SIG-M5 treated with dmso at 0.1 percent for 504 hours (cell line): ENCODE data around the gene RAB11B.
"Not testable (repeated sequence)": the region's sequence is repeated elsewhere in the genome, so short reads cannot be mapped to it uniquely, and the experiment has no call there.

Experiments
- DNase-seq: peaks from one replicate; lab custom pipeline; 2025; ENCODE audit not compliant: unreplicated experiment; lab: John Stamatoyannopoulos, UW

RAB11B gene

DNA sequence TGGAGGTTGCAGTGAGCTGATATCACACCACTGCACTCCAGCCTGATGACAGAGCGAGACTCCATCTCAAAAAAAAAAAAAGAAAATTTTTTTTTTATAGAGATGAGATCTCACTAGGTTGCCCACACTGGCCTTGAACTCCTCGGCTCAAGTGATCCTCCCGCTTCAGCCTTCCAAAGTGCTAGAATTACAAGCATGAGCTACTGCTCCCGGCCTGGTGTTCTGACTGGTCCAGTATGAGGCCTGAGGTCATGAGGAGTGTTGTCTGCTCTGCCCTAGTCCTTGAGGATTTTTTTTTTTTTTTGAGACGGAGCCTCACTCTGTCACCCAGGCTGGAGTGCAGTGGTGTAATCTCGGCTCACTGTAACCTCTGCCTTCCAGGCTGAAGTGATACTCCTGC, 35.2 kb downstream of the RAB11B start:
- DNase-seq: not testable (repeated sequence)

DNA sequence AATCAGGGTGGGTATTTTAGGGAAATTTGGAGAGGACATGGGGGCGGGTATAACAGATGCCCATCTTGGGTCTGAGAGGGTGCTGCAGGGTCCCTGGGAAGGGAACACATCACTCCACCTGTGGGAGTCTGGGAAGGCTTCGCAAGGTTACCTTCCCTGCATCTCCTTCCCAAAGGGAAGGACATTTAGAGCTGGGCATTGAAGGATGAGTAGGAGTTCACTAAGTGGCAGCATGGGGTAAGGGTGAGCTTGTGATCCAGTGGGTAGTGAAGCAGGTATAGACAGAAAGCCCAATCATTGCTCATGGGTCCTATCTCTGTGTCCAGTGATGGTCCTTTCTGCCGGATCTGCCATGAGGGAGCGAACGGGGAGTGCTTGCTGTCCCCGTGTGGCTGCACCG, 36.1 kb downstream of the RAB11B start:
- DNase-seq: no peak

DNA sequence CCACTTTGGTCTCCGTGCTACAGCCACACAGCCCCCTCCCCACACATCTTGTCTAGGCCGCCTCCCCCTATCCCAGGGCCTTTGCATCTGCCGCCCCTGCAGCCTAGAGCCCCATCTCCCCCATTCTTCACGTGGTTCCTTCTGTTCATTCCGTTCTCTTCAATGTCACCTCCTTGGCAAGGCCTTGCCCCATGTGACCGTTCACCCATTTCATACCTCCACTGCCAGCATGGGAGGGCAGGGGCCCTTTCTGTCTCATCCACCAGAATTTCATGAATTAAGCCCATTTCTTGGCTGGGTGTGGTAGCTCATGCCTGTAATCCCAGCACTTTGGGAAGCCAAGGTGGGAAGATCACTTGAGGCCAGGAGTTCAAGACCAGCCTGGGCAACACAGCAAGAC, 38.9 kb downstream of the RAB11B start:
- DNase-seq: no peak

DNA sequence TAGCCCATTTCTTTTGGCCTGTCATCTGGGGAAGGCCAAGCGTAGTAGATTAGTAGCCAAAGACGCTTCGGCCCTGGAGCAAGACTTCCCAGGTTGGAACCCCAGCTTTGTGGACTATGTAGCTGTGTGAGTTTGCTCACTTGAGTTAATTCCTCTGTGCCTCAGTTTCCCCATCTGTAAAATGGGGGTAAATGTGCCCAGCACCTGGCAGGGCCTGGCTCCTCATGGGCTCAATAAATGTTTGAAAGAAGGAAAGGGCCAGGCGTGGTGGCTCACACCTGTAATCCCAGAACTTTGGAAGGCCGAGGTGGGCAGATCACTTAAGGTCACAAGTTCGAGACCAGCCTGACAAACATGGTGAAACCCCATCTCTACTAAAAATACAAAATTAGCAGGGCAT, 39.7 kb downstream of the RAB11B start:
- no peak for DNase-seq

DNA sequence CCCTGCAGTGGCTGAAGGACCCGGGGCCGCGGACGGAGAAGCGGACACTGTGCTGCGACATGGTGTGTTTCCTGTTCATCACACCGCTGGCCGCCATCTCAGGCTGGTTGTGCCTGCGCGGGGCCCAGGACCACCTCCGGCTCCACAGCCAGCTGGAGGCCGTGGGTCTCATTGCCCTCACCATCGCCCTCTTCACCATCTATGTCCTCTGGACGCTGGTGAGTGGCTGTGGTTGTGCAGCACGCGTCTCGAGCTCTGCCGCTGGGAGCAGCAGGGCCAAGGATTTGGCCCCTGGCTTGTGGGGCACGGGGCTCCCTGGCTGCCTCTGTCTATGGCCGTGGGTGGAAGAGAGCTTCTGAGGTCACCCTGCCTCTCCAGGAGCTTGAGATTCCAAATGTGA, 40.5 kb downstream of the RAB11B start:
- DNase-seq: no peak

DNA sequence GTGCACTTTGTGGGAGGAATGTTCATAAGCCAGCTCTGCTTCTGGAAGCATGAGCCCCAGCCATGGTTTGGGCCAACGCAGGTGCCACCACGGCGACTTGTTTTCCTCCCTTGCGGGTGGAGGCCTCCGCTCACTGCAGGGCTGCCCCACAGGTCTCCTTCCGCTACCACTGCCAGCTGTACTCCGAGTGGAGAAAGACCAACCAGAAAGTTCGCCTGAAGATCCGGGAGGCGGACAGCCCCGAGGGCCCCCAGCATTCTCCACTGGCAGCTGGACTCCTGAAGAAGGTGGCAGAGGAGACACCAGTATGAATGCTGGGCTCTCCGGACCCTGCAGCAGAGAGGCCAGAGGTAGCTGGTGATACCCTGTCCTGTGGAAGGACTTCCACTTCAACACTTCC, 48.1 kb downstream of the RAB11B start:
- DNase-seq: no peak

DNA sequence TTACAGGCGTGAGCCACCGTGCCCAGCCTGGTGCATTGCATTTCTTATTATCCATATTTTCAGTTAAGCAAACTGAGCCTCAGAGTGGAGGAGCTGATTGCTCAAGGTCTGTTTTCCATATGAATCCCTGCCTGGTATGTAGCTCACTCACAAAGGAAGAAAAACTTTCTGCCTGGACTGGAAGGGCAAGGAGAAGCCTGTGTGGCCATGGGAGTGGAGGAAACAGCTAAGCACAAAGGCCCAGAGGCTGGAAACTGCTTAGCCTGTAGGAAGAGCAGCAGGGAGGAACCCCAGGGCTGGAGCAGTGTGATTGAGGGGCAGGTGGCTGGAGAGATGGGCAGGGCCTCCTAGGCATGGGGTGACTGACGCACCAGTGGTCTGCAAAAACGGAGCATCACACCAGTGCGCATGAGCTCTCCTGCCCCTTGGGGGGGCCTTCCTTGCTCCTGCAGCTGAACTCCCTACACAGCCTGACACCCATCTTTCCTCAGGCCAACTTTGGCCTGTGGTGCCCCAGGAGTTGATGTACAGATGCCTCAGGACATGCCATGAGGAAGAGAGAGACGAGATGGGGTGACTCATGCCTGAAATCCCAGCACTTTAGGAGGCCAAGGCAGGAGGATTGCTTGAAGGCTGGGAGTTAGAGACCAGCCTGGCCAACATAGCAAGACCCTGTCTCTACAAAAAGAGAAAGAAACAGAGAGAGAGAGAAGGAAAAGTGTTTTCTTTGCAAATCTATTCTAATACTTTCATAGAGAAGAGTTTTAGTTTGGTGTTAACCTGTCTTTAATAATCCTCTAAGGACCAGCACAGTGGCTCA, 51.8 kb downstream of the RAB11B start:
- no peak for DNase-seq

DNA sequence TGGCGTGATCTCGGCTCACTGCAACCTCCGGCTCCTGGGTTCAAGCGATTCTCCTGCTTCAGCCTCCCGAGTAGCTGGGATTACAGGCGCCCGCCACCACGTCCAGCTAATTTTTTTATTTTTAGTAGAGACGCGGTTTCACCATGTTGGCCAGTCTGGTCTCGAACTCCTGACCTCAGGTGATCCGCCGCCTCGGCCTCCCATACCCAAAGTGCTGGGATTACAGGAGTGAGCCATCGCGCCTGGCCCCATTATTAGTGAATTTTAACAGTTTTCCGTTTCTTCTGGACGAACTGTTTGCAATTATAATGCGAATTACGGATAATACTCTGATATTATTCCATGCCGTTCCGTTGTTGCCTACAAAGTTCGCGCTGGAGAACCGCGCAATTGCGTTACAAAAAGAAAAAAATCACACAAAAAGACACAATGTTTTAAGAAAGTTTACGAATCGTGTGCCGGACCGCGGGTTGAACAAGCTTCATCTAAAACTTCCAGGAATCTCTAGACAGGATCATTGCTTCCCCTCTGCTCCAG, 54.0 kb downstream of the RAB11B start:
- DNase-seq: not testable (repeated sequence)

DNA sequence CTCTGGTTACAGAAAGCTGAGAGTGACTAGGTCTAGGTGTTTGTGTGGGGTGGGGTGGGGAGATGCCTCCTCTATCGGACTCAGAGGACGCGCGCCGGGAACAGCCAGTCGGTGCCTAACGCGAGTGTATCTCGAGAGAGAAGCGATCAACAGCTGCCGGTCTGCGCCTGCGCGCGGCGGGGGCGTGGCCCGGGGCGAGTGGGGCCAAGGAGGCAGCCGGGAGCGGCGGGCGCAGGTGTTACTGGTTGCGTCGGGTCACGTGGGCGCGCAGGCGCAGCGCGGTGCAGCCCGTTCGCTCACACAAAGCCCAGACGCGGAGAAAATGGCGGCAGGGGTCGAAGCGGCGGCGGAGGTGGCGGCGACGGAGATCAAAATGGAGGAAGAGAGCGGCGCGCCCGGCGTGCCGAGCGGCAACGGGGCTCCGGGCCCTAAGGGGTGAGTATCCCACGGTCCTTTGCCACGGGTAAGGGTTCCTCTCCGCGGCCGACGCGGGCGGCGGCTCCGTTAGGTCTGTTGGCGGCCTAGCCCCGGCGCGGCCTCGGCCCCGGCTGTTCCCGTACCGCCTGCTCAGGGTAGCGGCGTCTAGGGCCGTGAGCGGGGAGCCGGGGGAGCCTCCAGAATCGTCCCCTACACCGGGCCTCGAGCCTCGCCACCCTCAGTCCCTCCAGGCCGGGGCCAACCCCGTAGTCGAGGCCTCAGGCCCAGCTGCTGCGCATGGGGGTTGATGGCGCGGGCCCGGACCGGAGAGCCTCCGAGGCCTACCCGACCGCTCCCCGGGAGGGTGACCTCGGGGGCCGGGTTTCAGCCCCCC, 54.7 kb downstream of the RAB11B start, which contains the start of gene HNRNPM:
Gene HNRNPM (plus strand): TSS at position 299 of the 811 bp plus-strand sequence. CDS start 24 bp downstream, at position 323.
- peak; percentile 90 for DNase-seq

DNA sequence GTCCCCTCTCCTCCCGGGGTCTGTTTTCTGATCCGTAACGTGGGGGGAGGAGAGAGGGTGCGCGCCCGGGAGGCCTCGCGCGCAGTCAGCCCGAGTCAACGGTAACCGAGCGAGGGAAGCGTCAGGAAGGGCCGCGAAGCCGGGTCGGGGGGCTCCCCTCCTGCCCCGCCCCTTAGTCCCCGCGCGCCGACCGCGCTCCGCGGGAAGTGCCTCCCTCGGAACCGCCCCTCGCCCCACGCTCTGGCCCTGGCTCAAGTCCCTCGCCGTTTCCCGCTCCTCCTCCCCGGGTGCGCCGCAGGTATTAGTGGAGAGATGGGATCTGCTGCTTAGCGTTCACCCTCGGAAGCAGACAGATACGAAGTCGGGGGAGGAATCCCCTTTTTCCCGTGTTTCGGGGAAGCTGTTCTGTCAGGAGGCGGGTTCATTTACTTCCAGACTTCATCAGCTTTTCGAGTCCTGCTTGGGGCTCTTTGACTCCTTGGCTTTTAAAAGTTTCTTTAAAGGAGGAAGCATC, 55.4 kb downstream of the RAB11B start:
- DNase-seq: peak; percentile 32

DNA sequence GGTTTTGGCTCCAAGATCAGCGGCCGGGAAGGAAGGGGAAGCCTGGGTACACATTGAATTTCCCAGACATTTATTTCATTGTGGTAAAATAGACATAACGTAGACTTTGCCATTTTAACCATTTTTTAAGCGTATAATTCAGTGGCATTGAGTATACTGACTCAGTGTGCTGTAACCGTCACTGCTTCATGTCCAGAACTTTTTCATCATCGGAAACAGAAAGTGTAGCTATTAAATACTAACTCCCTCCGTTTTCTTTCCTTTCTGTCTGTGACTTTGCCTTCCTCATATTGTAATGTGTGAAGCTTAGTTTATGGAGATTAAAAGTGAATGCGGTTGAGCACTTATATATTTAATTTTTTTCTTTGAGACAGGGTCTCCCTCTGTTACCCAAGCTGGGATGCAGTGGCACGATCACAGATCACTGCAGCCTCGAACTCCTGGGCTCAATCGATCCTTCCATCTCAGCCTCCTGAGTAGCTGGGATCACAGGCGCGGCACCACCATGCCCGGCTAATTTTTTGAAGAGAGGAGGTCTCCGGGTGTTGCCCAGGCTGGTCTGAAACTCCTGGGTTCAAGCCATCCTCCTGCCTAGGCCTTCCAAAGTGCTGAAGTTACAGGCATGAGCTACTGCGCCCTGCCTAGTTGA, 56.0 kb downstream of the RAB11B start:
- DNase-seq: no peak

DNA sequence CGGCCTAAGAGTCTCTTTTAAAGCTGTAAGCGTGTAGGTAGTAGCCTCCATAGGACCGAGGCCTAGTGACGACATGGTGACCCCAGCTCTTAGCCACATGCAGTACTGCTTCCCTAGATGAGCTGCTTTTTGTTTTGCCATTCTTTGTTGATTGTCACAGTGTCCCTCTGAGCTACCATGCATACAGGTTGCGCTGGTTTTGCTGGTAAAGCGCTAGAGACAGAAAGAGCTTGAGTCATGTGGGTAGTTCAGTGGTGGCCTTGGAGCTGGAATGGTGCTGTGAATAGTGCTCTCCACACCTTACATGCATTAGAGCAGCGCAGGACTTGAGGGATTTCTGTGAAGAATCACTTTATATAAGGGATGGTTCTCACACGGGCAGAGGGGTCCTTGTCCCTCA, 59.7 kb downstream of the RAB11B start:
- peak; percentile 28 for DNase-seq

DNA sequence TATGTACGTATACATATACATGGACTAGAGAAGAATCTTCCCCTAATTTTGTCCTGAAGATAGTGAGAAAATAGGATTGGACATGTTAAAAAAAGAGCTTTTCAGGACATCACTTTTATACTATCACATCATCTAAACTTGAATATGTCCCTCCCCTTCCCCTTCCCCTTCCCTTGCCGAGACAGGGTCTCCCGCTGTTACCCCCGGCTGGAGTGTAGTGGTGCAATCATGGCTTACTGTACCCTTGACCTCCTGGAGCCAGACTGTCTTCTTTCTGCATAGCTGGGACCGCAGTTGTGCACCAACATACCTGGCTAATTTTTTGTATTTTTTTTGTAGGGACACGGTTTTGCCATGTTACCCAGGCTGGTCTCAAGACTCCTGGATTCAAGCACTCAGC, 61.2 kb downstream of the RAB11B start:
- DNase-seq: no peak

DNA sequence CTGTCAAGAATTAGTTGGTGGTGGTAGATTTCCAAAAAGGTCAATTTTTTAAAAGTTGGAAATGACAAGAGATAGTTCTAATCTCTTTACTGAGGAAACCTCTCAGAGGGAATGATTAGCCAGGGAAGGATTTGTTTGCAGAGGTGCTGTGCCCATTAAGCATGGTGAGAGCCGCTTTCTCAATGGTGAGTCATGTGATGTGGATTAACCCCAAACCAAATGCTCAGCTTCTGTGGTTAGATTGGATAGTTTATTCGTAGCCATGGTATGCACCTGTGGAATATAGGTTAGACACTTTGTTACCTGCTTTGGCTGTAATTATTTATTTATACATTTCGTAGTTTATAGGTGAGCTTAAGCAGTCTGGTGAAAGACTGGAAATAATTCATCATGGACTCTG, 61.7 kb downstream of the RAB11B start:
- DNase-seq: no peak

DNA sequence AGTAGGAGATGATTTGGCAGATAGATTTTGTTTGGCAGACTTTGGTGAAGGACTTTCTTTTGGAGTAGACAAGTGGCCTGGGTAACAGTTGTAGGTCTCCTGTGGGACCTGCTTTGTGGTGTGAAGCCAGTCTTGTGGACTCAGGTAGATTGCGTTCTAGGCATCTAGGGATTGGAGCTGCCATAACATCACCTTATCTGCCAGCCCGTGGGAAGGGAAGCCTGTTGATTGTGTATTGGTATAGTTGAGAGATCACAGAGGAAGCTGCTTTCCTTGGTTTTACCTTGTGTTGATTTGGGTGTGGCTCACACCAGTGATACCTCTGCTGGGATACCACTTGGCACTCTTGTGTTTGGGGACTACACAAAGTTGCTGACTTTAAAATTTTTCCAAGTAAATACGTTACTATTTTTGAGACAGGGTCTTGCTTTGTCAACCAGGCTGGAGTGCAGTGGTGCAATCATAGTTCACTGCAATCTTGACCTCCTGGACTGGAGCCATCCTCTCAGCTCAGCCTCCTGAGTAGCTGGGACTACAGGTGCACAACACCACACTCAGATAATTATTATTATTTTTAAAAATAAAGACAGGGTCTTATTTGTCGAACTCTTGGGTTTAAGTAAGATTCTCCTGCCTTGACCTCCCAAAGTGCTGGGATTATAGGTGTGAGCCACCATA, 62.4 kb downstream of the RAB11B start:
- no peak for DNase-seq

DNA sequence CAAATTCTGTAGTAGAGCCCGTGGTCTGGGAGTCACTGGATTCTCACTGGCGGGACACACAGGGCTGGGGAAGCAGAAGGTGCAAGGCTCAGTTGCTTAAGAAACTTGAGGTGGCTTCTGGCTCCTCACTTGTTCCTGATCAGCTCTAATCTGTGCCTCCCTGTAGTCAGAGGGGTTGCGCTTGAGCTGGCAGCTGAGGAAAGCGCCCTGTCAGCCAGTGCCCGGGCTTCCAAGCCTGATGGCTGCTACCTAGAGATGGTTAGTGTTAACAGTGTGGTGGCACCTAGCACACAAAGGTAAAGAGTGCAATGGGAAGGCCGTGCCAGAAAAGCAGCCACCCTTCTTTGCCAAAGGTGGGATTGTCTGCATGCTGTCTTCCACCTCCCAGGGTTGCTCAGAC, 63.5 kb downstream of the RAB11B start:
- DNase-seq: no peak
